Colonic mucosa (tissue), 4 donors: ENCODE data around the gene EVC. TPM values are rescaled to one million over a fixed set of nuclear protein-coding genes. Genes with fewer than 3 reads are reported as not detected.

Experiments
- DNase-seq: peaks from one replicate; pipeline ENCODE4 v3.0.0-alpha.2; 2020
- H3K27ac ChIP-seq: fragments of 200-600 bp; one replicate; pipeline ENCODE4 v1.8.0; 2021
- H3K27me3 ChIP-seq: fragments of 200-600 bp; one replicate; pipeline ENCODE4 v1.8.0; 2021
- H3K36me3 ChIP-seq: fragments of 200-600 bp; one replicate; pipeline ENCODE4 v1.8.0; 2021
- H3K4me1 ChIP-seq: fragments of 200-600 bp; one replicate; pipeline ENCODE4 v1.8.0; 2021; ENCODE audit warnings: mild to moderate bottlenecking
- H3K4me3 ChIP-seq: fragments of 200-600 bp; one replicate; pipeline ENCODE4 v1.8.0; 2021
- H3K9ac ChIP-seq, 2 donors: one replicate each; pipeline ENCODE4 v1.7.0; 2013; ENCODE audit warnings: control low read depth in 2 of 2, low read depth in 2 of 2, low read length in 2 of 2
- H3K9me3 ChIP-seq: fragments of 200-600 bp; one replicate; pipeline ENCODE4 v1.8.0; 2021
- intact Hi-C: fragments of 100-400 bp; cut with DNase I; formaldehyde crosslinking; loops from one replicate; pipeline ENCODE4 v1.14.1; 2022
- total RNA-seq, 2 donors: library from RNA; stranded (reverse); fragmentation: NEBNext Ultra II Directional in 1 of 2; extraction: Animal tissue kit (Norgen Biotek cat#: 25700) in 1 of 2; gene quantifications; one replicate each; pipeline ENCODE4 v1.2.1, GENCODE V29; 2021
- TF ChIP-seq, protein P1 (sequence below): fragments of 200-600 bp; IDR thresholded peaks from one replicate; pipeline ENCODE4 v1.8.0; 2022; ENCODE audit warnings: antibody characterized with exemption, mild to moderate bottlenecking
- donor health status: healthy.
- donor health status: DM: no; HTN: no; CAD: no.
- donor health status: DM: no; HTN: no; CAD: no.

EVC gene
- total RNA-seq, 2 donors from 2014 or later, result 1.1 to 4.1 TPM

DNA sequence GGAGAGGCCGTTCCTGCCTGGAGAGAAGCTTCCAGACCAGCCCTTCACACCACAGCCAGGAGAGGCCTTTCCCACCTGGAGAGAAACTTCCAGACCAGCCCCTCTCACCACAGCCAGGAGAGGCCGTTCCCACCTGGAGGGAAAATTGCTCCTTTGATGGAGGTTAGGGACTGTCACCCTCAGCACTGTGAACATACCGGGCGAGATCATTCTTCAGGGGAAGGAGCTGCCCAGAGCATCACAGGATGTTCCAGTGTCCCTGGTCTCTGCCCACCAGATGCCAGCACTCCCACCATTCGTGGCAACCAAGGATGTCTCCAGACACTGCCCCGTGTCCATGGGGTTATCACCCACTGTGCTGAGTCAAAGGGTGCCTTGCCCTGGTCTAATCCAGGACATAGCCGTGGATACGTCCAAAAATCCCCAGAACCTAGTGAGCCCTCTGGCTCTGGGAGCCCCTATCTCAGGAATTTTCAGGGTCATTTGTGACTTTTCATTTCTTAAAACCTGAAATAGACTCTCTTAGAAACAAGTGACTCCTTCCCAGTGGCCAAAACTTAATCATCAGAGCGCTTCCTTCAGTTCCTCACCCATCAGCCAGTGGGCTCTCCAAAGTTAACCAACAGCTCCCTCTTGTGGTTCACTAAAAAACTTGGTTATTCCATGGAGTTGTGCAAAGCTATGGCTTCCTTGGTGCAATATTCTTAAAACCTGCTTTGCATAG is 101.7 kb downstream of the EVC start:
- H3K27me3 ChIP-seq, result no peaks in the 10 kb centered on the region
- H3K27ac ChIP-seq, result no peak overlapping the region
- no peaks in the 10 kb centered on the region for H3K36me3 ChIP-seq
- TF ChIP-seq, protein P1, sequence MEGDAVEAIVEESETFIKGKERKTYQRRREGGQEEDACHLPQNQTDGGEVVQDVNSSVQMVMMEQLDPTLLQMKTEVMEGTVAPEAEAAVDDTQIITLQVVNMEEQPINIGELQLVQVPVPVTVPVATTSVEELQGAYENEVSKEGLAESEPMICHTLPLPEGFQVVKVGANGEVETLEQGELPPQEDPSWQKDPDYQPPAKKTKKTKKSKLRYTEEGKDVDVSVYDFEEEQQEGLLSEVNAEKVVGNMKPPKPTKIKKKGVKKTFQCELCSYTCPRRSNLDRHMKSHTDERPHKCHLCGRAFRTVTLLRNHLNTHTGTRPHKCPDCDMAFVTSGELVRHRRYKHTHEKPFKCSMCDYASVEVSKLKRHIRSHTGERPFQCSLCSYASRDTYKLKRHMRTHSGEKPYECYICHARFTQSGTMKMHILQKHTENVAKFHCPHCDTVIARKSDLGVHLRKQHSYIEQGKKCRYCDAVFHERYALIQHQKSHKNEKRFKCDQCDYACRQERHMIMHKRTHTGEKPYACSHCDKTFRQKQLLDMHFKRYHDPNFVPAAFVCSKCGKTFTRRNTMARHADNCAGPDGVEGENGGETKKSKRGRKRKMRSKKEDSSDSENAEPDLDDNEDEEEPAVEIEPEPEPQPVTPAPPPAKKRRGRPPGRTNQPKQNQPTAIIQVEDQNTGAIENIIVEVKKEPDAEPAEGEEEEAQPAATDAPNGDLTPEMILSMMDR, result peak; percentile 56
- peak; percentile 30 for DNase-seq
- no peaks in the 10 kb centered on the region for H3K4me1 ChIP-seq
- no peak overlapping the region for H3K9ac ChIP-seq
- H3K9me3 ChIP-seq, result no peaks in the 10 kb centered on the region
- intact Hi-C loops, result loop anchor here (5.0 kb wide), 2 partner anchors 760 to 815 kb away; partner anchors contain the start of gene STK32B
- no peak overlapping the region for H3K4me3 ChIP-seq

DNA sequence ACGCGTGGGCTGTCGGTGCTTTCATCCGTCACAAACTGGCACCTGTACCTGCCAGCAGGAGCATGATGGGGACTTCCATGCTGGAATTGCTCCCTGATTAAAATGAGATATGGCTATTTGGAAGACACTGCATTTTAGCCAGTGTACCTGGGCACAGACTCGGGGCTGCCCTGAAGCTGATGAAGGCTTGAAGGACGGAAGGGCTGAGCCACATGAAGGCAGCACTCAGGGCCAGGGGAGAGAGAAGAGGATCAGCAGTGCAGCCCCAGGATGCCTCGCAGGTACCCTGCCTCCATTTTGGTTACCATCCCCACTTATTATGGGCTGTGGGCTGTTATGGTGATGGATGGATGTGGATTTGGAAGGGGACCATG is 102.9 kb downstream of the EVC start:
- Histone ChIP-seq H3K36me3 (no peaks in the 10 kb centered on the region), H3K9me3 (no peaks in the 10 kb centered on the region), H3K27me3 (no peaks in the 10 kb centered on the region), H3K9ac (no peak overlapping the region), H3K27ac (no peak overlapping the region), H3K4me1 (no peaks in the 10 kb centered on the region), H3K4me3 (no peak overlapping the region)
- DNase-seq, result no peak
- TF ChIP-seq, protein P1, result no peak
- intact Hi-C loops, result loop anchor here (5.0 kb wide), 2 partner anchors 762 to 817 kb away; partner anchors contain the start of gene STK32B

DNA sequence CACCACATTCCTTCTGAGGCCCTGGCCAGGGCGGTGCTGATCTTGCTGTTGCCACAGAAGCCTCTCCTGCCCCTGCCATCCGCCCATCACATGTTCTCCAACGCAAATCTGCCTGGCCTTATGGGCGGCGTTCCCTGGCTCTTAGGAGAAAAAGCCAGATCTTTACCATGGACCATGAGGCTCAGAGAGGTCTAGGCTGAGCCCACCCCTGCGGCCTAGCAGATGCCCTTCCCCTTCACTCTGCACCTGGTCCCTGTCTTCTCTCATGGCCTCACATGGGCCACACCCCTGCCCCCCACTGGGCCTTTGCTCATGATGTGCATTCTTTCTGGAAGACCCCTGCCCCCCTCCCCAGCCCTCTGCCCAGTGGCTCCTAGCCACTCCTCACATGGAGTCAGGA is 103.4 kb downstream of the EVC start:
- TF ChIP-seq, protein P1, result no peak
- intact Hi-C loops, result loop anchor here (5.0 kb wide), 2 partner anchors 762 to 817 kb away; partner anchors contain the start of gene STK32B
- H3K9ac ChIP-seq, result no peak overlapping the region
- H3K27me3 ChIP-seq, result no peaks in the 10 kb centered on the region
- H3K9me3 ChIP-seq, result no peaks in the 10 kb centered on the region
- DNase-seq, result no peak
- no peaks in the 10 kb centered on the region for H3K4me1 ChIP-seq
- H3K4me3 ChIP-seq, result no peak overlapping the region
- no peak overlapping the region for H3K27ac ChIP-seq
- H3K36me3 ChIP-seq, result no peaks in the 10 kb centered on the region

DNA sequence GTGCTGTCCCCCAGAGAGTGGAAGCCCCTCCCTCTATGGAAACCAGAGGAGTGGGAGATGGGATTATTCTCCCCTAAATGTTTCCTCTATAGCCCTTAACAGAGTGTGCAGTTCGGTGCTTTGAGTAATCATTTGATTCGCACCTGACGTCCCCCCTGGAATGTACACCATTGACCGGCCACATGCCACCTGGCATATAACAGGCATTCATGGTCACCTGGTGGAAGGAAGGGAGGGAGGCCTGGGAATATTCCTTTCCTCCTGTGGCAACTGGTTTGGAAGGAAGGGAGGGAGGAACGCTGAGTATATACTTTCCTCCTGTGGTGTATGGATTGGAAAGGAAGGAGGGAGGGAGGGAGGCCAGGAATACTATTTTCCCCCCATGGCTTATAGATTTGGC is 104.6 kb downstream of the EVC start:
- Histone ChIP-seq H3K4me3 (no peak overlapping the region), H3K36me3 (no peaks in the 10 kb centered on the region), H3K9me3 (no peaks in the 10 kb centered on the region), H3K9ac (no peak overlapping the region), H3K27me3 (no peaks in the 10 kb centered on the region), H3K4me1 (no peaks in the 10 kb centered on the region), H3K27ac (no peak overlapping the region)
- TF ChIP-seq, protein P1, result no peak
- intact Hi-C loops, result no loop called here
- DNase-seq, result no peak

DNA sequence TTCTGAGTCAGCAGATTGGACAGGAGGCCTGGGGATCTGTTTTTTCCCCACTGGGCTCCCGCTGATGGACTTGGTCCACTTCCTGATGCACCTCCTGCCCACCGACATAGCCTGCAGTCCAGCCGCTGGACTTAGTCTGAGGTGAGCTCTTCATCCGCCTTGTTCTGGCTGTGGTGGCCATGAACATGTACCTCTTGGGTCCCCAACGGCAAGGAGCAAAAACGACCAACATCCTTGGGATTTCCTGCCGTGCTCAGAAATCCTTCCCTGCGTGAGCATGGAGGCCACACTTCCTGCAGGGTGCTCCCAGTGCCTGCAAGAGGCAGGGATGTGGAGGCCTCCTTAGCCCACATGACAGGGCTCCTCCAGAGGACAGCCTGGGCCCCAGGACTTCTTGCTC is 105.1 kb downstream of the EVC start:
- intact Hi-C loops, result no loop called here
- H3K36me3 ChIP-seq, result no peaks in the 10 kb centered on the region

More for the DNA sequence above, 105.1 kb downstream of the EVC start:
- TF ChIP-seq, protein P1, result no peak
- H3K9me3 ChIP-seq, result no peaks in the 10 kb centered on the region
- H3K4me1 ChIP-seq, result no peaks in the 10 kb centered on the region
- H3K27me3 ChIP-seq, result no peaks in the 10 kb centered on the region
- H3K9ac ChIP-seq, result no peak overlapping the region
- H3K27ac ChIP-seq, result no peak overlapping the region
- H3K4me3 ChIP-seq, result no peak overlapping the region
- no peak for DNase-seq
